Measurements from ENCODE around the gene KIF12. TPM values are rescaled to one million over a fixed set of nuclear protein-coding genes. Genes with fewer than 3 reads are reported as not detected.
A peak's percentile ranks its signal among the peaks of the same experiment; 100 is the strongest.

The KIF12 gene
- total RNA-seq, 1 experiment from 2014 or later, result 0.12 TPM

DNA sequence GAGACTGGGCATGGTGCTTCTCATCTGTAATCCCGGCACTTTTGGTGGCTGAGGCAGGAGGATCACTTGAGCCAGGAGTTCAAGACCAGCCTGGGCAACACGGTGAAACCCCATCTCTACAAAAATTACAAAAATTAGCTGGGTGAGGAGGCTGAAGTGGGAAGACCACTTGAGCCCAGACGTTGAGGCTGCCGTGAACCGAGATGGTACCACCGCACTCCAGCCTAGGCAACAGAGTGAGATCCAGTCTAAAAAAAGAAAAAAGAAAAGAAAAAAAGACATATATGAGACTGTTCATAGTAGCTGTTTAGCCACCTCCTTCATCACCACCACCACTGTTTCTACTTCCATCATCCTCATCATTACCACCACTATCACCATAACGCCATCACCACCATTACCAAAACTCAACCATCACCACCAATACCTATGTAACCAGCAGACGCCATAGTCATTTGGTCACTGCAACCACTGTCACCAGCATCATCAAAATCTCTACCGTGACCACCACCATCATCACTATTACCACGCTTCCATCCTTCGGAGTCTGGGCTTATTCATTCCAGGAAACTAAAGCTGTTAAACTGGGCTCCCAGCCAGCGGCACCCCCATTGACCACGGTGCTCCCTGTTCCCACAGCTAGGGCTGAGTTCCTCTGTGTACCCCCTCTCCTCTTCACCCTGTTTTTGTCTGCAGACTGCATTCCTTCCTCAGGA, 8.4 kb upstream of the KIF12 start:
- no peak for DNase-seq (ENCODE audit: low read depth)

DNA sequence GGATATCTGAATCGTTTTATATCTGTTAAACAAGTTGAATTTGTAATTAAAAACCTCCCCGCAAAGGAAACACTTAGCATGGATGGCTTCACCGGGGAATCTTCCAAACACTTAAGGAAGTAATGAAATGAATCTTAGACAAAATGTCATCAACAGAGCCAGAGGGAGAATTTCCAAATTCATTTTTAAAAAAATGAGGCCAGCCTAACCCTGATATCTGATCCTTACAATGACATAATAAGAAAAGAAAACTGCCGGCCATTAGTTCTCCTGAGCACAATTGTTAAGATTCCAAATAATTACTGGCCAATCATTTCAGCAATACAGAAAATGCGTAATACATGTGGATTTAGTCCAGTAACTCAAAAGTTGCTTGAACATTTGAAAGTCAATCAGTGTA, 6.1 kb upstream of the KIF12 start:
- no peak for DNase-seq (ENCODE audit: low read depth)

DNA sequence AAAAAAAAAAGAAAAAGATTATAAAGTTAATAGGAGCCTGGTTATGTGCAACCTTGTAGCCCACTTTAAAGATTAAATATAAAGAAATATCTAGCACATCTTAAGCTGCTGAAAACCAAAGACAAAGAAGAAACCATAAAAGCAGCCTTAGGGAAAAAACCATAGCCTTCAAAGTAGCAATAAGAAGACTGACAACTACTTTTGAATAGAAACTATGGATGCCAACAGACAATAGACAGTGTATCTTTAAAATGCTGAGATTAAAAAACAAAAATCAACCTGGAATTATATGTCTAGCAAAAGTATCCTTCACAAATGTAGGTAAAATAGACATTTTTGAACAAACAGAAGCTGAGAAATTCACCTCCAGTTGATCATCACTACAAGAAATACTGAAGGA, 3.4 kb upstream of the KIF12 start:
- no peak for DNase-seq (ENCODE audit: low read depth)

DNA sequence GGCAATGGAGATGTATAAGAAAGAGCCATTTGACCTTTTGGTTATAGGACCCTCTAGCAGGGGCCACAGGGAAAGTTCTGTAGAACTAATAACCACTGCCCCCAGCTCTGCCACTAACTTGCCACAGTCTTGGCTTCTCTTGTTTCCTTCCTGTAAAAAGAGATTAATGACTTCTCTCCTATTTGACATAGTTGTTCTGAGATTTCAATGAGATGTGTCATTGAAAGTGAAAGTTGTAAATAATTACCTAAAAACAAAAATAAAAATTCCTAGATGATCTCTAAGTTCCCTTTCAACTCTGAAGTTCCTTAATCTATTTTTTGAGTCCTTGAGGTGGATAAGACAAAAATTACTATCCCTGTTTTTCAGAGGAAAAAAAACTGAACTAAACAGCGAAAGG, 1.4 kb upstream of the KIF12 start:
- no peak for DNase-seq (ENCODE audit: low read depth)

DNA sequence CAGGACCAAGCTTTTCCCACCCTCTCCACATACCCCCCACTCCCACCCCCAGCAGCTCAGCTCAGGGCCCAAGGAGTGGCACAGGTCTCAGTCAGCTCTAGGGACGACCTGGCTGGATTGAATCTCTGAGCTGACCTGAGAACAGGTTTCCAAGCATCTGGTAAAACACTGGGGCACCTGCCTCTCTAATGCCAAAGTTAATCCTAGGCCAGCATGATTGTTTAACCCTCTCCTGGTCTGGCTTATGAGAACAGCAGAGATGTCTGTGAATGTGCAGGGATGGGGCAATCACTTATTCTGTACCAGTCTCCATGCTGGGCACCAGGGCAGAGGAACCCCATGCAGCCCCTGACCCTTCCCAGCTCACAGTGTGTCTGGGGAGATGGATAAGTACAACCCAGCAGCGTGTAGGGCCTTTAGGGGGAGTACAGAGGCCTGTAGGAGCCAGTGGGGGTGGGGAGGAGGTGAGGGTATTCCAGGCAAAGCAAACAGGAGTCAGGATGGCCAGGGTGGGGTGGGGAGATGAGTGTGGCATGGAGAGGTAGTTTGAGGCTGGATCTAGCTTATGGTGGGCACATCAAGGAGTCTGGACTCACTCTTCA, 678 bp upstream of the KIF12 start:
- no peak for DNase-seq (ENCODE audit: low read depth)

DNA sequence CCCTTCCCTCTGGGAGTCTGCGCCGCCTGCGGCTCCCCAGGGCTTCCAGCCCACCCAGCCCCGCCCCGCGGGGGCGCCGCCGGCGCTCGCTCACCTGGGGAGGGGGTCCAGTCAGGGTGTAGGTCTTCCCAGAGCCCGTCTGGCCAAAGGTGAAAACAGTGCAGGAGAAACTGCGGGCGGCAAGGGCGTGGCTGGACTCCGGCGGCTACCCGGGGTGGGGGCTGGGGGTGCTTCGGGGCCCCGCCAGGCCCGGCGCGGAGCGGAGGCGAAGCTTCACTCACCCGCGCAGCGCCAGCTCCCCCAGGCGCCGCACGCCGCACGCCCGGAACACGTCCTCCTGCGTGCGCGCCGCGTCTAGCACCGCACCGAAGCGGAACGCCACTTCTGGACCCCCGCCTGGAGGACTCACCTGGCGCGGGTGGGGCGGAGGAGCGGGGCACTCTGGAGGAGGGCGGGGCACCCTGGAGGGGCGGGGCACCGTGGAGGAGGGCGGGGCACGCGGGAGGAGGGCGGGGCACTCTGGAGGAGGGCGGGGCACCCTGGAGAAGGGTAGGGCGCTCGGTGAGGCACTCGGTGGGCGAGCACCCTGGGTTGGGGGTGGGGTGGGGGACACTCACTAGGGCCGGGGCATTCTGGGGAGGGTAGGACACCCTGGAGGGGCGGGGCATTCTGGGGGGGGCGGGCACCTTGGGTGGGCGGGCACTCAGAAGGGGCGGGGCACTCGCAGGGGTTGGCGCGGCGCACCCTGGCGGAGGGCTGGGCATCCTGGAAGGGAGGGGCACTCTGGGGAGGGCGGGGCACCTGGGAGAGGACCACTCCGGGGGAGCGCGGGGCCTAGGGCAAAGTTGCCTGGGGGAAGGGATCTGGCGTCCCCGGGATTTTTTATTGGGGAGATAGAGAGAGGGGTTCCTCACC, 814 bp downstream of the KIF12 start:
- DNase-seq (ENCODE audit: low read depth), result peak; percentile 19

DNA sequence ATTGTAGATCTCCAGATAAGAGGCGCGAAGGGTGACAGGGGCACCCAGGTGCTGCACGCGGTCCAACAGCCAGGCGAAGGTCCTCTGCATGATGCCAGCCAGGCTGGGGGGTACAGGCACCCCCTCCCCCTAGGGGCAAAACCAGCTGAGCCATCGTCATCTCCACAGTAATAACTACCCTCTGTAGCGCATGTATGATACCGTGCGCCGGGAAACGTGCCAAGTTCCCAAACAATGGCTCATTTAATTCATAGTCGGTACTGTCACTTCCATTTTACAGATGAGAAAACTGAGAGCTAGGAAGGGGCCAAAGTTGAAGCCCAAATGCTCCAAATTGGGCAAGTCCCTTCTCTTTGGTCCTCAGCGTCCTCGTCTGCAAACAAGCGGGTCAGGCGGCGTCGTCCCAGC, 1.5 kb downstream of the KIF12 start:
- DNase-seq (ENCODE audit: low read depth), result peak; percentile 37

DNA sequence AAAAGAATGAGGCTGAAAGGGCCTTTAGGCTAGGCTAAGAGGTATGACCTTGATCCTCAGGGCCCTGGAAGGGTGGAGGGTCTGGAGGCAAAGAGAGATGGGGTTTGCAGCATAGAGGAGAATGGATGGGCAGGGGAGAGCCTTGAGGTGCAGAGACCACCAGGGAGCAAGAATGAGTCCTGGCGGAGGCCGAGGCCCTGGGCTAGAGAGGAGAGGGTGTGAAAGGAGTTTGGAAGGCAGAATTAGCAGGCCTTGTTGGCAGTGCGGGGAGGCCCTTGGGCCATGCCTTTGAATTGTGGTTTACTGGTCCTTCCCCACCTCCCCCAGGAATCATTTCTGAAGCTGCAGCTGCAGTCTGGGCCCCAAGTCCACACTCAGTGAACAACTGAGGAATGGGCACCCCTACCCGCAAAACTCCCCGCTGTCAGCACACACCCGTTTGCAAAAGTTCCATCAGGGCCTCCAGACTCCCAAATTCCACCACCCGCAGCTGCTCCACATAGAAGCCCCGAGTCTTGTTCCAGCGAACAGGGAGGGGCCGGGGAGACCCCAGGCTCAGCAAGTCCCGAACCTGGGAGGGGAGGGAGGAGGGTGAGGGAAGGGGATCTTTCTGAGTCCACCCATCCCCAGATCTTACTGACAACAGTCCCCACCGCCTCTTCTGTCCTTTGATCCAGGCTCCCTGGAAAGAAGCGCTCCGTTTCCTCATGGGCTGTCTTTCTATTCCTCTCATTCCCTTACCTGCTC, 2.1 kb downstream of the KIF12 start:
- DNase-seq (ENCODE audit: low read depth), result no peak

DNA sequence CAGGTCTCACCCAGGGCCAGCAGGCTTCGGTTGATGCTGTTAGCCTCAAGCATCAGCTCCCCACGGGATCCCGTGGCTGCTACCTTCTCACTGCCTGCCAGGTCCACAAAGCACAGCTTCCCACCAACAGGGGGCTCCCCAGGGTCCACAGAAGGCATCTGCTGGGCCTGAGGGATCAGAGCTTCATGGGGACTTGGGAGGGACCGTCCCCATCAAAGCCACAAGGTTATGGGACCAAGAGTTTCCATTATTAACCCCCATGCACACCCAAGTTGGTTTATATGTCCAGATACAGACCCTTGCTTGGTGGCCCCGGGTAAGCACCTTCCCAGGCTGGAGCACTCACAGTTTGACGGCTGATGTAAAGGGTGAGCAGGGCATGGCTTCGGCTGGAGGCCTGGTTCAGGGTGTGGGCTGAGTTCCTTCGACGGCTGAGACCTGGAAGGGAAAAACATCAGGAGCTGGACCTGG, 3.0 kb downstream of the KIF12 start:
- DNase-seq (ENCODE audit: low read depth), result no peak

DNA sequence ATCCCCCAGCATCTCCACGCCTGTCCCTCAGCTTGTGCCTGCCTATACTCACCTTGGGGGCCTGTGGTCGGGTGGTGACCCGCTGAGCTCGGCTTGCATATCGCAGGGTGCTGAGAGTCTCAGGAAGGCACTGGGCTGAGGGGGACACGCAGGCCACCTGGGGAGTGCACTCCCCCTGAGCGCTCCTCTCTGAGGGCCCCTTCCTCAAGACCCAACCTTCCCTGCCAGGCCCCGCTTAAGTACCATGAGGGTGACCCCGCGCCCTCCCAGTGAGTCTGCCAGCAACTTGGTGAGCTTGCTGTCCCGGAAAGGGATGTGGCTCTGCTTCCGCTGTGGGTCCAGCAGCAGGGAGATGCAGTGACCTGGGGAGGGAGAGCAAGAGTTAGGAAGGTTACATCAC, 4.1 kb downstream of the KIF12 start:
- no peak for DNase-seq (ENCODE audit: low read depth)

DNA sequence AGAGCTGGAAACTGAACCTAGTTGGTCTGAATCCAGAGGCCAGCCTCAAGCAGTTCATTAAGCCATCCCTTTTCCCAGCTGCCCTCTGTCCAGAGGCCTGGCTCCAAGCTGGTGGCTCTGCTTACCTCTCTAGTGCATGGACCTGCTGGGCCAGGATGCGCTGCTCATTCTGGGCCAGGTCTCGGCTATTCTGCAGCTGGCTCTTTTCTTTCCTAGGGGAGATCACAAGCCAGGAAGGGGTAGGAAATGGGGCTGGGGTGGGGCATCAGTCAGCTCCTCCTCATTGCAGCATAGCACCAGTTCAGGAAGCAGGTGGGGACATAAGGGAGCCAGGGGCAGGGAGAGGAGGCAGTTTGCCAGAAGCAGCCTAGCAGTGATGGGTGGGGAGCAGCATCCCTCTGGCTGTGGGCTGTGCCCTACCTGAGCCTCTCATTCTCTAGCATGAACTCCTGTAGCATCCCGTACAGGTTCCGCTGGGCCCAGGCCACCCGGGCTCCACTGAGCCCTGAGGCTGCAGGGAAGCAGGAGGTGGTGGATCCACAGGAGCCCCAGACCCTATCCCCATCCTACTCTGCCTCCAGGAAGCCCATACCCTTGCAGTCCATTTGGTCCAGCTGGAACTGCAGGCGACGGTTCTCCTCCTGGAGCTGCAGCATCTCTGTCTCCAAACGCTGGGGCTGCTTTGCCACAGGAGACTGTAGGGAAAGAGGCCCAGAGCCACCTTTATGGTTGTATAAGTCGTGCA, 5.2 kb downstream of the KIF12 start:
- no peak for DNase-seq (ENCODE audit: low read depth)

DNA sequence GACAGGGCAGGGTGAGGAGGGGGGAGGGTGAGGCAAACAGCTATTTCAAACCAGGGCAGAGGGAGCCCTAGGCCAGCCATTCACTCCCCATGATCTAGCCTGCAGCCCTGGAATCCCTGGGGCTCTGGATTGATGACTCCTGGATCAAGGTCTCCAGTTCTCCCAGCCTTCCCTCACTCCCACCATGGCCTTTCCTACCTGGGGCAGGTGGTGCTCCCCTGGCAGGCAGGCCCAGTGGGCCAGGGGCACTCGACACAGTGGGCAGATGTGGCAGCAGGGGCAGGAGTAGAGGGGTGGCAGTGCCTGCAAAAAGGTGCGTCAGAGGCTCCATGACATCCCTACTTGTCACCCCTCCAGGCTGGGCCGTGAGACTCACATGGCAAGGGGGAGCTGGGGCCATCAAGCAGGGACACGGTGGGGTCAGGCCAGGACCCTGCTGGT, 6.0 kb downstream of the KIF12 start:
- no peak for DNase-seq (ENCODE audit: low read depth)

DNA sequence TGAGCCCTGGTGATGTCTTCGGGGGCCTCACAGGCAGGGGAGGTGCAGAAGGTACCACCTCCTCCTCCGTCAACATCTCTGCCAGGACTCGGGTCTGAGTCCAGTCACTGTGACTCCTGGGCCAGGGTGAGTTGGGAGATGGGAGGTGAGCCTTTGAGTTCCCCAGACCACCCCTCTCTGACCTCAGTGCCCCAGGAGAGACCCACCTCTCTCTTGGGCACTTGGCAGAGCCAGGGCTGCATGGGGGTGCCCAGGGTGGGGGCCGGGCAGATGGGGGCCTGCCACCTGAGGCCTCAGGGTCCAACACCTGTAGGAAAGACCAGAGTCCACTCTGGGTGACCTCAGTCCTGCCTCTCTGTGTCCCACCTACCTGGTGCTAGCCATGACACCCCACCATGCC, 6.8 kb downstream of the KIF12 start:
- DNase-seq (ENCODE audit: low read depth), result no peak

DNA sequence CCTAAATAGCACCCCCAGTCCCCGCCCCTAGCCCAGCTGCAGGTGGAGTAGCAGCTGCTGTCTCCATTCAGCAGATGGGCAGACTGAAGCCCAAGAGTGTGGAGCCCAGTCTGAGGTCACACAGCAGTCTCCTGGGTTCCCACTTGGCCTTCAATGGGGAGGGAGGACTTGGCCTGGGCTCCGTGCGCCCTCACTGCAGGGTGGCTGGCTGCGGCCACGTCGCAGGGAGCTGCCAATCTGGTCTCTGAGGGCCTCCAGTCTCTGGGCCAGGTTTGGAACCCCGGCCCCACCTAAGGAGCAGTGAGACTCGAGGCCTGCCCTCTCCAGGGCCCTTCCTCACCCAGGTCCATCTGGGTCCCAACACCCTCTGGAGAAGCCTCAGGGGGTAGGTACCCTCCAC, 7.4 kb downstream of the KIF12 start:
- no peak for DNase-seq (ENCODE audit: low read depth)

DNA sequence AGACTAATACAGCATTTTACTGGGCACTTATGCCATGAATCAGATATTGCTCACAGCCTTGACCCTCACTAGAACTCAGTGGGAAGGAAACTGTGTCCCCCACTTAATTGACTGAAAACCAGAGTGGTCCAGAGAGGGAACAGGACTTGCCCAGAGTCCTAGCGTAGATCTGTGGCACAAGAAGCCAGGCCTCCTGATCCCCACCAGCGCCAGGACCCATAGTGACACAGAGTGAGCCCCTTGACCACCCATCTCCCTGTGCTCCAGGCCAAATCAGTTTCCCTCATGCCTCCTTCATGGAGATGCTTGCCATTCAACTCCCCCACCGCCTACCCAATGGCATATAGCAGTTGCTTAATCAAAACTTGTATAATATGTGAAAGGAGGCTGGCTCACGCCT, 8.3 kb downstream of the KIF12 start:
- DNase-seq (ENCODE audit: low read depth), result no peak

DNA sequence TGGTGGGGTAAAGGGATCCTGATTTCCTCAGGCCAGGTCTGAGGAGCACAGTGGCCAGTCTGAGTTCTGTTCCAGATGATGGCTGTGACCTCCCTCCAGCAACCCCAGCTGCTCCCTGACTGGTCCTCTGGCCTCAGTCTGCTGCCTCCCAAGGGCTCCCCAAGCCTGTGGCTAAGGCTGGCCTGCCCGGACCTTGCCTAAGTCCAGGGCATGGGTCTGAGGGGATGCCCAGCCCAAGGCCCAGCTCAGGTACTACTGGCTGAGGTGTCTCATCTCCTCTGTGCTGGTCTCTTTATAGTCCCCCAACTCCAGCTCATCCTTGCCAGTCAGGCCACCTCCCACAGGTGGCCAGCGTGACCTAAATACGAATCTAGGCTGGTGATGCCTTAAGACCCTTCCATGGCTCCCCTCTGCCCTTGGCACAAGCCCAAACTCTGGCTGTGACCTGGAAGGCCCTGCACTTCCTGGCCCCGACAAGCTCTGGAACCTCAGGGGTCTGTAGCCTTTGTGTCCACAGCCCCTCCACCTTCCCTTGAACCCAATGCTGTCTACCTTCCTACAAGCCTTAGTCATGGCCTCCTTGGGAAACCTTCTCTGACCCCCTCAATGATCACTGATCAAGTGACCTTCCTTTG, 9.8 kb downstream of the KIF12 start:
- no peak for DNase-seq (ENCODE audit: low read depth)

DNA sequence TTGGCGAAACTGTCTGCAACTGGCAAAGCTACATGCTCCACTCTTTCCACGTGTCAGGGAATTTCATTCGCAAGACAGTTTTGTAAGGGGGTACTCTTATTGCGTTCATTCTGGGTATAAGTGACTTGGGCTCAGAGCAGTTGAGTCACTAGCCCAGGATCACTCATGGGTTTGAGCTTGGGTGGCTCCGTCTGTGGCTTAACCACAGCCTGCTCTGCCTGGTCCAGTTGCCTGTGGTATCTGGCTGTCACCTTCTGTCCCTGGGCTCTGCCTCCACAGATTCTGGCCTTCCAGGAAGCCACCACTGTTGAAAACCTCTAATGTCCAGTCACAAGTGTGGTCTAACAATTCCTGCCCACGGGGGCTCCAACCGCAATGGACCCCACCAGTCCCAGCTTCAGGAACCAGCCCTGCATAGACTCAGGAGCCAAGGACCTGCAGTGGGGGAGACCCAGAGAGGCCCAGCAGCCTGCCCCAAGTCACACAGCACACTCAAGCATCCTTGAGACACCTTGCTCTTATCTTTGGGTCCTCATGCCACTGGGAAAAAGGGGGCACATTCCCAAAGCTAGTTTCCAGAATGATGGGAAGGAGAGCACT, 10.4 kb downstream of the KIF12 start:
- DNase-seq (ENCODE audit: low read depth), result no peak

DNA sequence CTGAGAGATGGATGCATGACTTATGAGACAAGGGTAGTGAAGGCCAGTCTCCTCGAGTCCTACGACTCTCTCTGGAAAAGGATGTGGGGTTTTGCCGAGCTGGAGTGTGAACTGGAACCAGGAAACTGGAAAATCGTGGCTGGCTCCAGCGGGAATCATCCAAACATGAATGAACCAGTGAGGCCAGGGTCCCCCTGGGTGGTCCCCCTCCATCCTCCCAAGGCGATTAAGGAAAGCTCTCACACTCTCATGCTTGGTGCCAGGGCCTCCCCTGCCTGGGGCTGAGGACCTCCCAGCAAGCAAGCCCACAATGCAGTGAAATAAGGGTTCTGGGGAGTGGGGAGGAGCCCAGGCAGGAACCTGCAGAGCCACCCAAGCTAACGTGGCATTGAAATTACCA, 11.4 kb downstream of the KIF12 start:
- no peak for DNase-seq (ENCODE audit: low read depth)

DNA sequence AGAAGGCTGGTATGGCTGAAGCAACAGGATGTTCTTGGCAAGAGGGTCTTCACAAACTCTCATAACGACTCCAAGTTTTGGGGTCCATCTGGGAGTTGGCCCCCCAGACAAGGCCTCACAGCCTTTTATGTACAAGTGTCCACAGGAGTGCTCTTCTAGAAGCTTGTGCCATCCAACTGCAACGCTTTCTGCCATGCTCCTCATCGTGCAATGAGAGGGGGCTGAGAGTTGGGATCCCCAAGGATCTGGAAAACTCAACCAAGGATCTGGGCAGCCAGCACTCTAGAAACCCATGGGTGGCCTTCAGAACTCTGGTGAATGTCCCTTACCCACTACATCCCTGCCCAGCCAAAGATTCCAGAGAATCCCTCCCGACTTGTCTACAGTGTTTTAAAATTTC, 12.5 kb downstream of the KIF12 start:
- DNase-seq (ENCODE audit: low read depth), result no peak

DNA sequence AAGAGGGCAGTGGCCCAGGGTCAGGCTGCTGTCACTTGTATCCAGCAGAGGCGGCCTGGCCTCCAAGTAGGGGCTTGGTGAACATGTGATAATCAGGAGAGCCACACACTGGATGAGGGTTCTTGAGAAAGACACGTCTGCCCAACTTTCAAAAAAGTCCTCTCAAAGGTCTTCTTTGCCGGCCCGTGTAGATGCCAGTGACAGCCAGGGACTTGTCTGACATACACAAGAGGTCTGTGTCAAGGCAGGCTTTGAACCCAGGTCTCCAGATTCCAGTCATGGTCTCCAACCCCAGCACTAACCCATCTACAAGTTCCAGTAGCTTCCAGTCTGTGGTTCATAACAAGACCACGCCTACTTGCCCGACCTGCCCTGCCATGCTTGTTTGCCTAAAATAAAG, 13.1 kb downstream of the KIF12 start:
- no peak for DNase-seq (ENCODE audit: low read depth)

All from M059J (cell line).